HG02759 (cell line): ENCODE results near the gene DSEL.

ENCODE experiments used
- ATAC-seq: cut with Tn5 transposase; IDR thresholded peaks from one replicate; pipeline ENCODE4 v1.9.1; 2021; ENCODE audit warnings: mild to moderate bottlenecking, moderate library complexity; ENCODE audit not compliant: unreplicated experiment

DSEL gene

GRCh38 chr18:67516539-67517443, at the start of gene DSEL:
Gene DSEL (minus strand): TSS chr18:67516720. CDS start chr18:67514608, 2,112 bp downstream.
- ATAC-seq: peak; percentile 98

GRCh38 chr18:67553437-67553836, 36.9 kb upstream of the DSEL start:
- ATAC-seq: no peak

DNA sequence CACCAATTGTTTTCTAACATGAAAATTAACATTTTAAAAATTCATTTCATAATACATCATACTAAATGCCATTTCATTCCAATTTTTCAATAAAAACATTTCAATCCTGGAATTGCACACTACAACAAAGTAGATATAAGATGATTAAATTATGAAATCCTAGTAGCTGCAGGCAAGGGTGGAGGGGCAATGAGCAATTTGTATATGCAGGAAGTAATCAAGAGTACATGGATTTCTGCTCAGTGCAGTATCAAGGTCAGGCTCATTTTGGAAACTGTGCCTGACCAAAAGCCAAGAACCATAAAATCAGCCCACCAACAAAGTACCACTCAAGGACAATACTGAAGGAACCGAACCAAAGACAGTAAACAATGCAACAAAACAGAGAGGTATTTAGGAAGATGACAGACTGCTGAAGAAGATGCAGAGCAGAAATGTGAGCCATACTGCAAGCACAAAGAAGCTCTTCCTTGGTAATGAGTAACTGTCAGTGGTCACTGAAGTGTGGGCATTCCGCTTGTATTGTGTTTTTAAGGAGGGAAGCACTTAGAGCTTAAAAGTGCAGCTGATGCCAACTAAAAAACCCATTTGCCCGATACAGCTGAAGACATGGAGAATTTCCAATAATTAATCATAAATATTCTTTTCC, 34.5 kb upstream of the DSEL start:
- ATAC-seq: no peak

DNA sequence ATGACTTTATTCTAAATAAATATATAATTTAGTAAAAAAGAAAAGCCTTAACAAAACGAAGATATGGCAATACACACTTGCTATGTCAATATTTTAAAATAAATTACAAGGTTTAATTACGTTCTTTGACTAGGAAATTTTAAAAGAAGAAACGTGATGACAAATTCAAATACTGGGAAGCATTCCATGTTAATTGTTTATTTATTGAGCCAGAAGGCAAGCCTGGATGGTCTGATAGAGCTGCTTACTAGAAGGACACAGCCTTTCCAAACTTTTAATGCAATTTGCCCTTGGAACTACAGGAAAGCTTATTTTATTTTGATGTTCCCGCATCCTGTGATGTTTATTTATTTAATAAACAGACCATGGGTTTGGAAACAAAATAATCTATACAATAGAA, 33.4 kb upstream of the DSEL start:
- ATAC-seq: no peak

- no peak for ATAC-seq
These were observed 29.2 kb upstream of the DSEL start for GRCh38 chr18:67545681-67546080.

DNA sequence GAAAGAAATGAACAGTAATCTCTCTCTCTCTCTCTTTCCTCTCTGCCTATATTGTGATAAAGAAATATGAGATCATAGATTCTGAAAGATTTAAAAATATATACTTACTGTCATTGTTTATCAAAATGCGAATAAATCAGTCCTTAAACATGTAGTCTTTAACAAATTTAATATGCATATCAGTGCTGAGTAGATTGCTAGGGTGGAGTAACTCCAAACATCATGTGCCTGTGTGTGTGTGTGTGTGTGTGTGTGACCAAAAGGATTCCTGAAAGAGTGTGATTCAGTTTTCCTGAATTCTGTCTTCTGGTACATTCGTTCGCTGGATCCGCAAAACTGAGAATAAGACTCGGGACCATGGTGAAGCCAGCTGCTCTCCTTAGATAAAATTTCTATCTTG, 24.0 kb upstream of the DSEL start:
- no peak for ATAC-seq

- ATAC-seq: no peak
These were observed 15.4 kb upstream of the DSEL start for GRCh38 chr18:67531929-67532328.

DNA sequence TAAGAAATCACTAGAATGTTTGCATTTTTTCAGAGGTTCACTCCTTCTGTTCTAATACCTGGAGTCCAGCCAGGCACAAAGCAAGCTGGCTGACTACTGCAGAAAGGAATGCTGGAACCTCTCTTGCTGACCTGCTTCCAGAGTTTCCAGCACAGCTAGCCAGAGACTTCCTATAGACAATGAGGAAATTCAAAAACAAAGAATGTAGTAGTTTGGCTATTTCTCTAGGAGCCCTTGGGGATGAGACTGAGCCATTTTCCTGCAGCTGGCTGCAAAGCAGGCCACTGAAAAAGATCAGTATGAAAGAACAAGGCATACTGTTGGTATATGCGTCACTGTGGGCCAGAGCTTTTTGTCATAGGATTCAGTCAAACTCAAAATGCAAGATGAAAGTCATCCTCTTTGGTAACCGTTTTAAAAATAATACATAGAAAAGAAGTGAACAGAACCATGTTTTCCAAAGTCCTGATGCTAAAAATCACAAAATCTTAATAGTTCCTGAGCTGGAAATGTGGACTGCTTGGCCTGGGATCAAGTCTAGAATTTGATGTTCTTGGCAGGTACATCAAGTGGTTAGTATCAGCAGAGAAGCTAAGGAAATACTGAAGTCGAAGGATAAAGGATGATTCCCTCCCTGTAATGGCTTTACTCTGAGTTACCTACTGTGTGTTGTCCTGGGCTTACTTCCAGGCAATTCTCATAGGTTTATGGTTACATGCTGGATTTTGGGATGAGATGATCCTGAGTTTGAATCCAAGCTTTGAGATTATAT, 9.0 kb upstream of the DSEL start:
- ATAC-seq: no peak

GRCh38 chr18:67520351-67520921, 3.9 kb upstream of the DSEL start:
- ATAC-seq: no peak

GRCh38 chr18:67519592-67519991, 3.1 kb upstream of the DSEL start:
- ATAC-seq: no peak

GRCh38 chr18:67518566-67518965, 2.0 kb upstream of the DSEL start:
- no peak for ATAC-seq

GRCh38 chr18:67517444-67517765, 885 bp upstream of the DSEL start:
- ATAC-seq: no peak

- peak; percentile 25 for ATAC-seq
These were observed 480 bp downstream of the DSEL start for GRCh38 chr18:67515942-67516538.

DNA sequence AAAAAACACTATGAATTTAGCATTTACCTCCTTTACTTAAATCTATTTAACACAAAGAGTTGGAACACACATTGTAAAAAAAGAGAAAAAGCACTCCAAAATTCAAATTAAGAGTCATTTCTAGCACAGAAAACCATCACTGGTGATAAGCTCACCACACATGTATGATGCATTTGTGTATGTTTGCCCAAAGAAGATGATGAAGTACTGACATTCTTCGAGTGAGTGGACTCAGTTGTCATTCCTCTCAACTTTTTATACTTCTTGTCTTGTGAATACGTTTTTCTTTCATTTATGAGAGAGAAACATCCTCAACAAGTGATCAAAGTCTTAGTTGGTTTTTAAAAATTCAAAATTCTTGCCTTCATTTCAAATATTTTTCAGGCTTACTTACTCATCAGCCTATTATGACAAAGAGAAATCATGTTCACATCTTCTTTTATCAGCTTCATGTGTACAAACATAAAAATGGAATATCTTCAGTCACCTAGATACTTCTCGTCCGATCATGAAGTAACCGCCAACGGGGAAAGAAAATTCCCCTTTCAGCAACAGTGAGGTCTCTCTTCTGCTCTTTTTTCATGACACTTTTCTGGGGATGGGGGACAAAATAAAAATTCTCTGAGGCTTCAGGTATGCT, 1.5 kb downstream of the DSEL start:
- ATAC-seq: no peak

DNA sequence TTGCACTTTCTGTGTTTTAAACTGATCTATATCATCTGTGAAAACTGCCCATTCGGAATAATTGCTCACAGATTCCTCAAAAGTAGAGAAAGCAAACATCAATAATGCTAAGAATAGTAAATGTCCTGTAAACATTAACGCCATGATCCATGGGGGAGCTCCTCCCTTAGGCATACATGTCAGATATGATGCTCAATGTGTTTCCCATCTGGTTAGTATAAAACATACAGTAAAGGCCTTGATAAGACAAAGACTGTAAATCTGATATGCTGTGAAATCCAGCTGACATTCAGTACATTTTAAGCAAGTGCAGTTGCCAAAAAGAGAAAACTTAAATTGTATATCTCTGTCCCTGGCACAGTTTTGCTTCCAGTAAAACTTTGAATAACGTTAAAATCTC, 2.1 kb downstream of the DSEL start:
- no peak for ATAC-seq

DNA sequence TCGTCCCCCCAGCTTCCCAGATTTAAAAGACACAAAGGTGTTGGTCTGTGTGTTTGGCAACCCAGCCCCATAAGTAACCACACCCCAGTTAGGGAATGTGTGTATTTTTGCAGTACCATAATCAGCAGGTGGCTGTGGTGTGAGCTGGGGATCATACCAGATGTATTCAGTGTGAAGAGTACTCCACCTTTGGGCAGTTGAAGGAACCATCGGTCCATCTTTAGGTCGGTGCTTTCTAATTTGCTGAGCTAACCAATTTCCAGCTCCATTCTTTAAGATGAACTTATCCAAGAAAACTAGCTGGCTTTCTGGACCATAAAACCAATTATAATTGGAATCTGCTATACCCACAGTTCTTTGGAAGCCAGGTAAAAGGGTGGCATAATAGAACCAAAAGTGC, 3.2 kb downstream of the DSEL start:
- no peak for ATAC-seq

DNA sequence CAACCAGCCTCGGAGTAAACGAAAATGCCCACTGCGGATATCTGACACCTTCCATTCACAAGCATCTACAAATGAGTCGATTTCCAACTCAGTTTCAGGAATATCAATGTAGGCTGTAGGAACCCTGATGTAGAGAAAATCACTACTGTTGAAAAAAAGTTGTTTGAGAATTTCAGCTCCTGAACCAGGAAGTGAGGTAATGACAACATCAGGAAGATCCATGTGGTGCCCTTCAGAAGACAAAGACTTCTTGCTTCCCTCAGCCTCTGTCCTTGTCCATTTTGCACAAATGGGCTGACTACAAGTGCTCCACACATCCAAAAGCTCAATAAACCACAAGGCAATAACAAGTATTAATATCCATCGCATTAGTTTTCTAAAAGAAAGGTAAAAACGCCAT, 4.7 kb downstream of the DSEL start:
- ATAC-seq: no peak

GRCh38 chr18:67510831-67511230, 5.7 kb downstream of the DSEL start:
- no peak for ATAC-seq

DNA sequence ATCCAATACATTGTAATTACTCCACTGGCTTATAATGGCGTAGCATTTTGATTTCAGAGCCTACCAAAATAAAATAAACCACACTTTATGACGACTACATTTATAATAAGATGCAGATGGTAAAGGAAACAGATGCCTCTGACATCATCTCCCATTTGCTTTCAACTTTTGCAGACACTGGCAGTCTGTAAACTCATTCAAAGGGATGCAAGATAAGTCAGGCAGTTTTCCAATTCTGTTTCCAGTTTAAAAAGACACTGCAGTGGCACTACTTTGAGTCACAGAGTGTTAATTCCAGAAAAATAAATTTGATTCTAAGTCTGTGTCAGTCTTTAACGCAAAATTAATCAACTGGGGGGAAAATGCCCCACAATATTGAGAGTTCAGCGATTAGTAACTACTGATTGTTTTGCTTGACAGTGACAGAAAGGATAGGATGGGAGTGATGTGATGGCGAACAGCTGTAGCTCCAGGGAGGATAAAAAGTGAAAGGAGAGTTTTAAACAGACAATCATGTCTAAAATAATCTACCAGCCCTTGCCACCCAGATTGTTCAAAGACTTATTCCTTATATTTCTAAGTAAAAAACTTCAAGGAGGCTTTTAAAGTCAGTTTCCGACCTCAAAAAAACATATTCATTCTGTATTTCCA, 6.7 kb downstream of the DSEL start:
- ATAC-seq: no peak

DNA sequence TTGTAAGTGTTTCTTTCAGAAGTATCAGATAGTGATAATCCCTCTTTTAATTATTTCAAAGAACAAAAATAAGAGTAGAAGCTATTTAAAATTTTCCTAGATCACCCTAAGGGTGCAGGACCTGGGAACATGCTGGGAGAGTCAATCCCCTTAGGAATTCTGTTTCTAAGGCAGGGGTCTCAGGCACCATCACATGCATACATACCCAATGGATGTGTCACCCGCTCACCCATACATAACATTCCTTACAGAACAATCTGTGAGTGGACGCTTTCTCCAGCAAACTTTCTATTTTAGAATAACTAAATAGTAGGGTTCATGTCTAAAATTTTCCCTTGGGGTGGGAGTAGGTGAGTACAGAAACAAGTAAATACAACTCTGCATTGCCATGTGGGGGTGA, 8.4 kb downstream of the DSEL start:
- ATAC-seq: no peak
